ENCODE results near the gene PAK5.

Gene PAK5

GRCh38 chr20:9543214-9543613 lies 295.7 kb downstream of the PAK5 start:
- H3K9ac ChIP-seq (ENCODE audit: low read depth, low read length) = no peak overlapping the region
- H3K4me1 ChIP-seq (ENCODE audit: insufficient read depth, low read length) = no peaks in the 10 kb centered on the region
- no peaks in the 10 kb centered on the region for H3K36me3 ChIP-seq (ENCODE audit: insufficient read depth, low read depth, low read length)
- no peak overlapping the region for H3K4me3 ChIP-seq (ENCODE audit: low read length)
- no peaks in the 10 kb centered on the region for H3K27me3 ChIP-seq (ENCODE audit: insufficient read depth, low read length)
- H3K27ac ChIP-seq (ENCODE audit: low read length) = no peak overlapping the region
- H3K9me3 ChIP-seq (ENCODE audit: insufficient read depth, low read depth, low read length) = no peaks in the 10 kb centered on the region

GRCh38 chr20:9535449-9535848 lies 303.4 kb downstream of the PAK5 start:
- H3K9ac ChIP-seq (ENCODE audit: low read depth, low read length) = no peak overlapping the region
- H3K27ac ChIP-seq (ENCODE audit: low read length) = no peak overlapping the region
- no peaks in the 10 kb centered on the region; the same call in 1 of the 2 replicates for H3K27me3 ChIP-seq (ENCODE audit: insufficient read depth, low read length)

DNA sequence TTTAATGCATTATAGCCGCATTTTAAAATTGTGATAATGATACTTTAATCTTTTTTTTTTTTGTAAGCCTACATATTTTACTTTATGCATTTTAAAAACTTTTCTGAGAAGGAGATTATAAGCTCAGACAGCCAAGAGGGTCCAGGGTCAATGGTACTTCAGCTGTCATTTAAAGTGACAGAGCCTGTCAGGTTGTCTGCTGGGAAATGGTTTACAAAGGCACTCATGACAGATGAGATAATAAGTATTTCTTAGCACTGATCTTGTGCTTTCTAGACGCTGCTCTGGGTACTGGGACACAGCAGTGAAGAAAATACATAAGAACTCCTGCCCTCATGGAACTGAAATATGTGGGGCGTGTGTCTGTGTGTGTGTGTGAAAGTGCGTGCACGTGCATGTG lies 304.9 kb downstream of the PAK5 start:
- Histone ChIP-seq H3K27ac (ENCODE audit: low read length) (no peak overlapping the region), H3K9ac (ENCODE audit: low read depth, low read length) (no peak overlapping the region), H3K27me3 (ENCODE audit: insufficient read depth, low read length) (no peaks in the 10 kb centered on the region; the same call in 1 of the 2 replicates), H3K4me3 (ENCODE audit: low read length) (no peak overlapping the region), H3K4me1 (ENCODE audit: insufficient read depth, low read length) (peaks cover 17% of the 10 kb centered on the region), H3K9me3 (ENCODE audit: insufficient read depth, low read depth, low read length) (no peaks in the 10 kb centered on the region), H3K36me3 (ENCODE audit: insufficient read depth, low read depth, low read length) (no peaks in the 10 kb centered on the region)

More at GRCh38 chr20:9535449-9535848, 303.4 kb downstream of the PAK5 start:
- Histone ChIP-seq H3K9me3 (ENCODE audit: insufficient read depth, low read depth, low read length) (no peaks in the 10 kb centered on the region), H3K4me1 (ENCODE audit: insufficient read depth, low read length) (peaks cover 17% of the 10 kb centered on the region), H3K36me3 (ENCODE audit: insufficient read depth, low read depth, low read length) (no peaks in the 10 kb centered on the region), H3K4me3 (ENCODE audit: low read length) (no peak overlapping the region)

DNA sequence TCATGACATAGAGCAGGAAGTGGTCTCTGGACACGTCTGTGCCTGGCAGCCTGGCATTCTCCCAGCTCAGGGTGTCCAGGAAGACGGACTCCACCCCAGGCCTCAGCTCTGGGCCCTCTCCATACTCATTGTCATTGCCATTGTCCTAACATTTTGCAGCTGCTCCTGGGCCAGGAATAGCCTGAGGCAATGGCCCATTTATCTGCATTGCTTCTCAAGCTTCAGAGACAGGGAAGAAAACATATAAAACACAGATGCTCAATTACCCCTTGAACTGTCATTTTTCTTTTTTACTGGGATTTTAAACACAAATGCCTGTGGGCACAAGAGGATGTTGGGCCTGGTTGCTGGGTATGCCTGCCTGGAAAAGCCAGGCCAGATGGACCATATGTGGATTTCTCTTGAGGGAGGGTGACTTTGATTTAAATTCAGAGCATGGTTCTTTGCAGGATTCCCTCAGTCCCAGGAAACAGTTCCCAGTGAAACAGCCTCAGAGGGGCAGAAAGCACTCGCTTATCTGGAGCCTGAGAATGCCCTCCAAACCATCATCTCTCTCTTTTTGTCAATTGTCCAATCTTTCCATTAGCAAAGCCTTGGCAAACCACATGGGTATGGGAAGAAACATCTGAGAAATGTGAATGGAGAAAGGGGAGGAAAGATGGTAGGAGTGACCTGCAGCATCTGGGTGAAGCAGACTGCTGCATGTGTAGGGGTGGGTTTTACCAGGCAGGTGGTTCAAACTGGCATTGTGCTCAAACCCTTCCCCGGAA lies 306.6 kb downstream of the PAK5 start:
- Histone ChIP-seq H3K9me3 (ENCODE audit: insufficient read depth, low read depth, low read length) (no peaks in the 10 kb centered on the region), H3K4me1 (ENCODE audit: insufficient read depth, low read length) (peaks cover 17% of the 10 kb centered on the region), H3K36me3 (ENCODE audit: insufficient read depth, low read depth, low read length) (no peaks in the 10 kb centered on the region), H3K27ac (ENCODE audit: low read length) (no peak overlapping the region), H3K4me3 (ENCODE audit: low read length) (no peak overlapping the region), H3K27me3 (ENCODE audit: insufficient read depth, low read length) (no peaks in the 10 kb centered on the region; the same call in 1 of the 2 replicates), H3K9ac (ENCODE audit: low read depth, low read length) (no peak overlapping the region)

GRCh38 chr20:9531581-9531980 lies 307.3 kb downstream of the PAK5 start:
- no peaks in the 10 kb centered on the region for H3K9me3 ChIP-seq (ENCODE audit: insufficient read depth, low read depth, low read length)
- no peak overlapping the region for H3K9ac ChIP-seq (ENCODE audit: low read depth, low read length)
- no peak overlapping the region for H3K27ac ChIP-seq (ENCODE audit: low read length)
- H3K36me3 ChIP-seq (ENCODE audit: insufficient read depth, low read depth, low read length) = no peaks in the 10 kb centered on the region
- H3K4me3 ChIP-seq (ENCODE audit: low read length) = no peak overlapping the region
- H3K4me1 ChIP-seq (ENCODE audit: insufficient read depth, low read length) = peaks cover 17% of the 10 kb centered on the region
- no peaks in the 10 kb centered on the region; the same call in 1 of the 2 replicates for H3K27me3 ChIP-seq (ENCODE audit: insufficient read depth, low read length)

GRCh38 chr20:9523636-9524035 lies 315.2 kb downstream of the PAK5 start:
- Histone ChIP-seq H3K36me3 (ENCODE audit: insufficient read depth, low read depth, low read length) (no peaks in the 10 kb centered on the region), H3K27ac (ENCODE audit: low read length) (no peak overlapping the region), H3K27me3 (ENCODE audit: insufficient read depth, low read length) (peaks cover 41% of the 10 kb centered on the region), H3K4me1 (ENCODE audit: insufficient read depth, low read length) (peaks cover 14% of the 10 kb centered on the region), H3K4me3 (ENCODE audit: low read length) (no peak overlapping the region), H3K9ac (ENCODE audit: low read depth, low read length) (no peak overlapping the region), H3K9me3 (ENCODE audit: insufficient read depth, low read depth, low read length) (no peaks in the 10 kb centered on the region)

GRCh38 chr20:9520086-9520485 lies 318.8 kb downstream of the PAK5 start:
- no peak overlapping the region for H3K27ac ChIP-seq (ENCODE audit: low read length)
- H3K27me3 ChIP-seq (ENCODE audit: insufficient read depth, low read length) = peaks cover 76% of the 10 kb centered on the region
- peaks cover 36% of the 10 kb centered on the region for H3K4me1 ChIP-seq (ENCODE audit: insufficient read depth, low read length)

DNA sequence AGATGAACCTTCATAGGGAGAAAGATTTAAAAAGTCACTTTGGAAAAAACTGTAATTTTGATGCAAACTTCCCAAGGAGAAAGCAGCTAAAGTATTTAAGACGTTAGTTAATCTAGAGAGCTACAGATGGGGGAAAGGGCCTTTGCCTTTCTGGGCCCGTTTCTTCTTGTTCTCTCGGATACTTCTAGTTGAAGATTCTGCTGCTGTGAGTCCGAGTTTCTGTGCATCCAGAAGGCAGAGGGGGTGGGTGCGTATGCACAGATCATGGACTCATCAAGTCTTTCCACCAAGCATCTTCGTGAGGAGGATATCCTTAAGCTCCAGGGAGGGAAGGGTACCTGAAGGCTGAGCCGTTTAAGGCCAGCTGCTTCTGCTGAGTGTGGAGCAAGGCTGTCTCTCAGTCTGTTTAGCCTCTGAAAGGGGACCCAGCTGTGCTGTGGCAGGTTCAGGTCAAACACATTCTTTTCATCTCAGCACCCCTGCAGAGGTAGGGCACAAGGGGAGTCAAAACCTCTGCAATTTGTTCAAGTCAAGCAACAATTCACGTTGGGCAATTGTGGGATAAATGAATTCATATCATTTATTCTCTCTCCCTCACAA lies 320.2 kb downstream of the PAK5 start:
- H3K9ac ChIP-seq (ENCODE audit: low read depth, low read length) = no peak overlapping the region
- H3K9me3 ChIP-seq (ENCODE audit: insufficient read depth, low read depth, low read length) = no peaks in the 10 kb centered on the region
- H3K27ac ChIP-seq (ENCODE audit: low read length) = no peak overlapping the region
- H3K27me3 ChIP-seq (ENCODE audit: insufficient read depth, low read length) = peaks cover 90% of the 10 kb centered on the region
- peak overlapping the region; percentile 12; the same call in 1 of the 2 replicates for H3K4me3 ChIP-seq (ENCODE audit: low read length)
- peaks cover 40% of the 10 kb centered on the region for H3K4me1 ChIP-seq (ENCODE audit: insufficient read depth, low read length)
- H3K36me3 ChIP-seq (ENCODE audit: insufficient read depth, low read depth, low read length) = no peaks in the 10 kb centered on the region

More at GRCh38 chr20:9520086-9520485, 318.8 kb downstream of the PAK5 start:
- H3K36me3 ChIP-seq (ENCODE audit: insufficient read depth, low read depth, low read length) = no peaks in the 10 kb centered on the region
- no peak overlapping the region for H3K9ac ChIP-seq (ENCODE audit: low read depth, low read length)
- H3K4me3 ChIP-seq (ENCODE audit: low read length) = no peak overlapping the region
- H3K9me3 ChIP-seq (ENCODE audit: insufficient read depth, low read depth, low read length) = no peaks in the 10 kb centered on the region

- Histone ChIP-seq H3K9ac (ENCODE audit: low read depth, low read length) (no peak overlapping the region), H3K27me3 (ENCODE audit: insufficient read depth, low read length) (peaks cover 100% of the 10 kb centered on the region), H3K27ac (ENCODE audit: low read length) (no peak overlapping the region), H3K4me1 (ENCODE audit: insufficient read depth, low read length) (peaks cover 42% of the 10 kb centered on the region), H3K36me3 (ENCODE audit: insufficient read depth, low read depth, low read length) (no peaks in the 10 kb centered on the region), H3K9me3 (ENCODE audit: insufficient read depth, low read depth, low read length) (no peaks in the 10 kb centered on the region), H3K4me3 (ENCODE audit: low read length) (no peak overlapping the region)
Observed at GRCh38 chr20:9517297-9518162, 321.3 kb downstream of the PAK5 start.

DNA sequence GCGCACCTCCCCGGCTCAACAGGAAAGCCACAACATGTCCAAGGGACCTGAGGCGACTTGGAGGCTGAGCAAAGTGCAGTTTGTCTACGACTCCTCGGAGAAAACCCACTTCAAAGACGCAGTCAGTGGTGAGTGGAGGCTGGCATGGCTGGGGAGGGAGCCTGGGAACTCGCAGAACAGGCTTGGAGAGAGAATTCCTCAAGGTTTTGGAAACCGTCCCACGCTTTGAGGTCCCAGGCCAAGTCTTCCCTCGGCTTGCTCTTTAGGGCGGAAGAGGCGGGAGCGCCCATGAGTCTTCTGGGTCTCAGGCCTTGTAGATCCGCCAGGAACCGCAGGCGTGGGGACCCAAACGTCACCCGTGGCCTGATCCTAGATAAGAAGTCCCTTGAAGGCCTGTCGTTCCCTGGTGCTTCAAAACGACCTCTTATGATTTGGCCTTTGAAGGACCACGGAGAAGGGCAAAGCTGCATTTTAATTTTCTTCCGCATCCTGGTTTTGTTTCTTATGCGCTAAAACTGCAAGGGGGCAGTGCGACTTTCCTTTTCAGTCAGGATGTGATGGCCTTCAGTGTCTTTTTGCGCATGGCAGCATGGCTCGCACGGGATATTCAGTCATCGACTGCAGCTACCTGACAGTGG lies 322.5 kb downstream of the PAK5 start:
- no peaks in the 10 kb centered on the region for H3K36me3 ChIP-seq (ENCODE audit: insufficient read depth, low read depth, low read length)
- H3K4me1 ChIP-seq (ENCODE audit: insufficient read depth, low read length) = peaks cover 42% of the 10 kb centered on the region
- H3K9ac ChIP-seq (ENCODE audit: low read depth, low read length) = no peak overlapping the region
- peaks cover 100% of the 10 kb centered on the region for H3K27me3 ChIP-seq (ENCODE audit: insufficient read depth, low read length)
- peak overlapping the region; percentile 60 for H3K4me3 ChIP-seq (ENCODE audit: low read length)
- H3K27ac ChIP-seq (ENCODE audit: low read length) = no peak overlapping the region
- H3K9me3 ChIP-seq (ENCODE audit: insufficient read depth, low read depth, low read length) = no peaks in the 10 kb centered on the region

DNA sequence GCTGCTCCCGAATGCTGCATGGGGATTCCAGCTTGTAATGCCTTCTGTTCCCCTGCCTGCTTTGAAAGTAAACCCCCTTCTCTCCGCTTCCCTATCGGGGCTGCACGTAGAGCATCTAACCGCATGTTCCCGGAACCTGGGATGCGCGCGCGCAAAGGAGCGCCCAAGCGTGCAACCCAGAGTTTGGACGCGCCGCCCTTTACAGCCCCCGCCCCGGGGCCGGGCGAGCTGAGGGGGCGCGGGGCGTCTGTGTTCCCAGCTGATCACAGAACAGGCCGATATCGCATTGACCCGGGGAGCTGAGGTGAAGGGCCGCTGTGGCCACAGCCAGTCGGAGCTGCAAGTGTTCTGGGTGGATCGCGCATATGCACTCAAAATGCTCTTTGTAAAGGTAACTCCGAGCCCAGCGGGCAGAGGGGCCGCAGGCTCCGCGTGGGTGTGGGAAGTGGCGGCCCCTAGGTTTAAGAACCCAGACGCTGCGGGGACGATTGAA lies 323.1 kb downstream of the PAK5 start:
- peak overlapping the region; percentile 60 for H3K4me3 ChIP-seq (ENCODE audit: low read length)
- no peaks in the 10 kb centered on the region for H3K36me3 ChIP-seq (ENCODE audit: insufficient read depth, low read depth, low read length)
- peaks cover 42% of the 10 kb centered on the region for H3K4me1 ChIP-seq (ENCODE audit: insufficient read depth, low read length)
- H3K27me3 ChIP-seq (ENCODE audit: insufficient read depth, low read length) = peaks cover 100% of the 10 kb centered on the region
- no peaks in the 10 kb centered on the region for H3K9me3 ChIP-seq (ENCODE audit: insufficient read depth, low read depth, low read length)
- H3K9ac ChIP-seq (ENCODE audit: low read depth, low read length) = no peak overlapping the region
- no peak overlapping the region for H3K27ac ChIP-seq (ENCODE audit: low read length)
